Erythroblast (primary cell): ENCODE data around the gene GGCT.

ENCODE experiments used
- GATA1 ChIP-seq: IDR thresholded peaks from 2 replicates; pipeline ENCODE4 v1.6.1; 2011; ENCODE audit warnings: low read depth, mild to moderate bottlenecking, control low read depth, low read length, moderate library complexity
- POLR2A ChIP-seq: IDR thresholded peaks from 2 replicates; pipeline ENCODE4 v1.6.1; 2011; ENCODE audit warnings: mild to moderate bottlenecking, low read length

DNA sequence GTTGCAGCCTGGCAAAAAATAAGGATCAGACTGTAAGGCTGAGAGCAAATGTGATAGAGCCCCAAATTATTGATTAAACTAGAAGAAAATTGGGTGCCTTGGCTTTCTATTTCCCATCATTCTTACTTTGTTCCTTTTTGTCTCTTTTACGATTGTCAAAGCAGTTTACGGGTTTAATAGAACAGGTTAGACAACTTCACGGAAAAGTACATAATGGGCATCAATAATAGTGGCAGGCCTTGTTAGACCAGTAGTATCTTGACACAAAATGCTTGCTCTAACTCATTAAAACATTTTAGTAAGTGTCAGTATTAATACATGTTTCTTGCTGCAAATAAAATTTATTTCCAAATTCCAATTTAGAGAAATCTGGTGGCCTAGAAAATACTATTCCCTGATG is 14.5 kb upstream of the GGCT start:
- TF ChIP-seq POLR2A (no peak), GATA1 (no peak)
